Naive thymus-derived CD4-positive, alpha-beta T cell (primary cell): ENCODE measurements around the gene MCC. TPM values are rescaled to one million over a fixed set of nuclear protein-coding genes. Genes with fewer than 3 reads are reported as not detected.

Source experiments
- ATAC-seq: fragments of 150-1000 bp; cut with Tn5 transposase; 2 replicates; pipeline ENCODE4 v1.10.0; 2021; ENCODE audit warnings: mild to moderate bottlenecking, moderate library complexity
- CTCF ChIA-PET: fragments of 350-600 bp; sonication (Branson Sonifier 250); formaldehyde crosslinking; loops from one replicate; lab custom pipeline; 2021; ENCODE audit warnings: antibody characterized with exemption; lab: Charles Lee
- POLR2A ChIA-PET: fragments of 350-600 bp; sonication (Branson Sonifier 250); formaldehyde crosslinking; loops from one replicate; lab custom pipeline; 2021; ENCODE audit warnings: antibody characterized with exemption, inconsistent platforms; lab: Charles Lee
- DNase-seq, 9 donors: peaks; one replicate each; pipeline versions ENCODE4 v3.0.0 to v3.0.0-alpha.2; 2020 to 2022; ENCODE audit warnings: mixed read lengths in 1 of 9
- H3K27ac ChIP-seq: one replicate; pipeline ENCODE4 v1.7.0; 2013; ENCODE audit warnings: mild to moderate bottlenecking, low read depth, low read length, moderate library complexity
- H3K27me3 ChIP-seq, 2 donors: one replicate each; pipeline ENCODE4 v1.7.0; 2013; ENCODE audit warnings: low read length in 2 of 2, mild to moderate bottlenecking in 2 of 2, moderate library complexity in 2 of 2; ENCODE audit not compliant: control insufficient read depth in 2 of 2, insufficient read depth in 2 of 2
- H3K36me3 ChIP-seq, 3 experiments: 1 replicate in 2 of 3; 2 replicates in 1 of 3; pipeline ENCODE4 v1.7.0; 2013; ENCODE audit warnings: low read length in 3 of 3, mild to moderate bottlenecking in 3 of 3, moderate library complexity in 1 of 3; ENCODE audit not compliant: insufficient read depth in 3 of 3, control insufficient read depth in 2 of 3
- H3K4me1 ChIP-seq, 2 donors: one replicate each; pipeline ENCODE4 v1.7.0; 2013; ENCODE audit warnings: low read length in 2 of 2, mild to moderate bottlenecking in 2 of 2, moderate library complexity in 1 of 2; ENCODE audit not compliant: control insufficient read depth in 2 of 2, insufficient read depth in 2 of 2
- H3K4me3 ChIP-seq: 2 replicates; pipeline ENCODE4 v1.7.0; 2013; ENCODE audit warnings: mild to moderate bottlenecking, low read length
- H3K9me3 ChIP-seq, 3 experiments: 1 replicate in 2 of 3; 2 replicates in 1 of 3; pipeline ENCODE4 v1.7.0; 2013; ENCODE audit warnings: low read length in 3 of 3; ENCODE audit not compliant: control insufficient read depth in 2 of 3
- H3K27ac Mint-ChIP-seq, 9 donors: one replicate each; pipeline ENCODE4 v1.8.0; 2020 to 2022; ENCODE audit warnings: mixed read lengths in 9 of 9, mild to moderate bottlenecking in 8 of 9, moderate library complexity in 5 of 9, inconsistent platforms in 2 of 9
- H3K27me3 Mint-ChIP-seq, 5 donors: one replicate each; pipeline ENCODE4 v1.8.0; 2021 to 2022; ENCODE audit warnings: mixed read lengths in 5 of 5, mild to moderate bottlenecking in 1 of 5
- H3K36me3 Mint-ChIP-seq, 5 donors: one replicate each; pipeline ENCODE4 v1.8.0; 2020 to 2022; ENCODE audit warnings: mixed read lengths in 5 of 5, mild to moderate bottlenecking in 3 of 5, inconsistent platforms in 1 of 5
- H3K4me1 Mint-ChIP-seq, 7 donors: one replicate each; pipeline ENCODE4 v1.8.0; 2020 to 2022; ENCODE audit warnings: mixed read lengths in 7 of 7, mild to moderate bottlenecking in 3 of 7, inconsistent platforms in 1 of 7
- H3K4me3 Mint-ChIP-seq, 10 donors: one replicate each; pipeline ENCODE4 v1.8.0; 2020 to 2022; ENCODE audit warnings: mild to moderate bottlenecking in 10 of 10, mixed read lengths in 10 of 10, moderate library complexity in 6 of 10, inconsistent platforms in 2 of 10
- H3K9me3 Mint-ChIP-seq, 11 donors: one replicate each; pipeline ENCODE4 v1.8.0; 2020 to 2022; ENCODE audit warnings: mixed read lengths in 11 of 11, mild to moderate bottlenecking in 4 of 11, inconsistent platforms in 1 of 11, moderate library complexity in 1 of 11
- intact Hi-C, 2 donors: fragments of 100-400 bp; cut with micrococcal nuclease; formaldehyde crosslinking; loops; one replicate each; pipeline ENCODE4 v1.15.1; 2023
- polyA plus RNA-seq, 2 donors: library from polyadenylated mRNA; unstranded; fragments of 300-500 nt; fragmentation: Illumina TruSeq; gene quantifications; one replicate each; pipeline ENCODE4 v1.2.3, GENCODE V29; 2021
- total RNA-seq, 6 experiments: library from RNA in 5 of 6; stranded (reverse) in 5 of 6; gene quantifications; 1 replicate in 5 of 6; 2 replicates in 1 of 6; pipeline ENCODE4 v1.2.3 and lab custom pipeline; 2021 to 2026

The MCC gene
- total and polyA plus RNA-seq, 7 experiments from 2014 or later = 0.56 to 3.0 (median 0.89) TPM

DNA sequence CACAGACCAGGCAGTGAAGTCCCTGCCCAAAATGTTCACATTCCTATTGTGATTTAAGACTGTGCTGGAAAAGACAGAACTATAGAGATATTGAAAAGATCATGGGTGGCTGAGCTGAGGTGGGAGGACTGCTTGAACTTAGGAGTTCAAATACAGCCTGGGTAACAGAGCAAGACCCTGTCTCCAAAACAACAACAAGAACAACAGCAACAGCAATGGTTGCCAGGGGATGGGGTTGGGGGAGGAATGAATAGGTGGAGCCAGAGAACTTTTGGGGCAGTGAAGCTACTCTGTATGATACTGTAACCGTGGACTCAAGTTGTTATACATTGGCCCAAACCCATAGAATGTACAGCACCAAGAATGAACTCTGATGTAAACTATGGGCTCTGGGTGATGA, 423.4 kb downstream of the MCC start:
- Mint-ChIP-seq H3K27ac (peak overlapping the region in 3 of 9 donors; percentile 3 to 73 (median 58)), H3K4me3 (no peak overlapping the region), H3K4me1 (peaks cover 6 to 71% (median 32%) of the 10 kb centered on the region in 7 donors), H3K27me3 (no peaks in the 10 kb centered on the region), H3K36me3 (peaks cover 0 to 7% (median 0%) of the 10 kb centered on the region in 5 donors), H3K9me3 (no peaks in the 10 kb centered on the region)
- DNase-seq (no peak), ATAC-seq (no peak)
- Histone ChIP-seq H3K27ac (no peak overlapping the region), H3K9me3 (no peaks in the 10 kb centered on the region), H3K27me3 (no peaks in the 10 kb centered on the region), H3K4me3 (no peak overlapping the region), H3K36me3 (no peaks in the 10 kb centered on the region), H3K4me1 (peaks cover 0 to 4% of the 10 kb centered on the region in 2 donors)
- ChIA-PET POLR2A (interaction anchor here (0.8 kb wide), 1 partner anchor 9 kb away, joined by 3 read pairs; no protein-coding TSS in a partner anchor), CTCF (interaction anchor here (0.6 to 1.3 kb wide), 2 partner anchors 19 to 170 kb away, joined by 3 read pairs; no protein-coding TSS in a partner anchor)
- intact Hi-C loops = no loop called here

DNA sequence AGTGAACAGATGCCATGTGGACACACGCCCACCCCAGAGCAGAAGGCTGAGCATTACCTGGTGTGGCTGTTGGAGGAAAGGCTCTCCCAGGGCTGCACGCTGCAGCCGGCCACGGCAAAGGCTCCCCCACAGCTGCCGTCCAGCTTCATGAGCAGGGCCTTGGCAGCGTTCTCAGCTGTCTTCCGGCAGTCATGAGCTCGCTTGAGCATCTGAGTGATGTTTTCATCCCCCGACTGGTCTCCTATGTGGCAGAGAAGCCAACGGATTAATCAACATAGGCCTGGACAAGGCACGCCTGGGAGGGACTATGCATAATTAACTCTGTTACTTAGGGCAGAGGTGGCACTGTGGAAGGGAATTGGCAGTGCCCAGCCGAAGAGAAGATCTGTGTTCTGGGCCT, 424.3 kb downstream of the MCC start:
- peak overlapping the region in 2 of 10 donors; percentile 34 to 57 for H3K4me3 Mint-ChIP-seq

DNA sequence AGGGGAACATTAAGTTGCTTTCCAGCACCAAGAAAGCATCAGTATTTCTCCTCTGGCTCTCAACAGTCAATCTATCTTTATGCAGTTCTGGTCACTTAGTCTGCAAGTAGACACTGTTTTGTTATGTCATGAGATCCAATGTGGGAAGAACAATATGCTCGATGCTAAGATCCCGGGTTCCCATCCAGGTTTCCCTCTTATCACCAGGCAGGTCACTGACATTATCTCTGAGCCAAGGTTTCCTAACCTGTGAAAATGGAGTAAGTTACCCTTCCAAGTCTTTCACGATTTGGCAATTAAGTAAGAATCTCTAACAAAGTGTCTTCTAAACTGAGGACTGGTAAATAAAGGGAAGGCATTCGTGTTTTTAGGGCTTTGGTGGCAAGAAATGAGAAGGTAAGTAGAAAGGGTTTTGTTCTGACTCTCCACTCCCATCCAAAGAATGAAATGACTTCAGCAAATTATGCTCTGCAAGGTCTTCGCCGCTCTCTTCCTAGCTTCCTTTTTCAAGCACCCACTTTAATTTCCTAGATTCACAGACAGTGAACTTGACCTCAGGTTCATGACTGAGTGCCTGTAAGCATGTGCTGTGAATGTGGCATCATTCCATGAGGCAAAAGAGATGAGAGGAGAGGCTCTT, 425.3 kb downstream of the MCC start:
- Mint-ChIP-seq H3K4me1 (peaks cover 6 to 83% (median 43%) of the 10 kb centered on the region in 7 donors), H3K4me3 (peak overlapping the region in 6 of 10 donors; percentile 3 to 62 (median 40)), H3K36me3 (peaks cover 0 to 4% (median 0%) of the 10 kb centered on the region in 5 donors), H3K27ac (peak overlapping the region in 6 of 9 donors; percentile 26 to 73 (median 64)), H3K9me3 (no peaks in the 10 kb centered on the region), H3K27me3 (no peaks in the 10 kb centered on the region)
- ATAC-seq = no peak
- DNase-seq = no peak
- H3K4me3 ChIP-seq = no peak overlapping the region
- H3K27ac ChIP-seq = no peak overlapping the region
- peaks cover 0 to 4% of the 10 kb centered on the region in 2 donors for H3K4me1 ChIP-seq
- no peaks in the 10 kb centered on the region for H3K27me3 ChIP-seq
- CTCF ChIA-PET = interaction anchor here (1.0 kb wide), 1 partner anchor 11 kb away, joined by 3 read pairs; no protein-coding TSS in a partner anchor
- POLR2A ChIA-PET = no interaction called here
- no peaks in the 10 kb centered on the region for H3K36me3 ChIP-seq
- no peaks in the 10 kb centered on the region for H3K9me3 ChIP-seq
- intact Hi-C loops = no loop called here

More for the DNA sequence above, 424.3 kb downstream of the MCC start:
- DNase-seq = no peak
- intact Hi-C loops = no loop called here
- H3K9me3 ChIP-seq = no peaks in the 10 kb centered on the region
- peaks cover 0 to 4% of the 10 kb centered on the region in 2 donors for H3K4me1 ChIP-seq
- H3K9me3 Mint-ChIP-seq = no peaks in the 10 kb centered on the region
- peaks cover 6 to 79% (median 40%) of the 10 kb centered on the region in 7 donors for H3K4me1 Mint-ChIP-seq
- CTCF ChIA-PET = interaction anchor here (0.6 kb wide), 1 partner anchor 170 kb away, joined by 3 read pairs; no protein-coding TSS in a partner anchor
- H3K27me3 Mint-ChIP-seq = no peaks in the 10 kb centered on the region
- H3K27ac ChIP-seq = no peak overlapping the region
- peak overlapping the region in 2 of 9 donors; percentile 62 to 73 for H3K27ac Mint-ChIP-seq
- H3K36me3 ChIP-seq = no peaks in the 10 kb centered on the region
- H3K27me3 ChIP-seq = no peaks in the 10 kb centered on the region
- H3K36me3 Mint-ChIP-seq = peaks cover 0 to 7% (median 0%) of the 10 kb centered on the region in 5 donors
- no peak overlapping the region for H3K4me3 ChIP-seq
- POLR2A ChIA-PET = interaction anchor here (0.8 kb wide), 1 partner anchor 10 kb away, joined by 3 read pairs; no protein-coding TSS in a partner anchor
- ATAC-seq = no peak

GRCh38 chr5:113061846-113062780, 426.1 kb downstream of the MCC start:
- POLR2A ChIA-PET = interaction anchor here (0.7 kb wide), 1 partner anchor 29 kb away, joined by 4 read pairs; no protein-coding TSS in a partner anchor
- DNase-seq = peak in 3 of 9 donors; percentile 19 to 36 (median 26)
- Histone ChIP-seq H3K36me3 (no peaks in the 10 kb centered on the region), H3K4me1 (peaks cover 0 to 4% of the 10 kb centered on the region in 2 donors), H3K27ac (peak overlapping the region; percentile 23), H3K27me3 (no peaks in the 10 kb centered on the region), H3K4me3 (no peak overlapping the region), H3K9me3 (no peaks in the 10 kb centered on the region)
- Mint-ChIP-seq H3K27ac (peak overlapping the region in 8 of 9 donors; percentile 26 to 73 (median 50)), H3K27me3 (no peaks in the 10 kb centered on the region), H3K36me3 (peaks cover 0 to 4% (median 0%) of the 10 kb centered on the region in 5 donors), H3K9me3 (no peaks in the 10 kb centered on the region), H3K4me3 (peak overlapping the region in 8 of 10 donors; percentile 2 to 62 (median 40)), H3K4me1 (peaks cover 9 to 87% (median 44%) of the 10 kb centered on the region in 7 donors)
- ATAC-seq = peak; percentile 37
- CTCF ChIA-PET = interaction anchor here (0.6 to 1.3 kb wide), 3 partner anchors 12 to 67 kb away, joined by 3 read pairs; no protein-coding TSS in a partner anchor
- intact Hi-C loops = no loop called here

DNA sequence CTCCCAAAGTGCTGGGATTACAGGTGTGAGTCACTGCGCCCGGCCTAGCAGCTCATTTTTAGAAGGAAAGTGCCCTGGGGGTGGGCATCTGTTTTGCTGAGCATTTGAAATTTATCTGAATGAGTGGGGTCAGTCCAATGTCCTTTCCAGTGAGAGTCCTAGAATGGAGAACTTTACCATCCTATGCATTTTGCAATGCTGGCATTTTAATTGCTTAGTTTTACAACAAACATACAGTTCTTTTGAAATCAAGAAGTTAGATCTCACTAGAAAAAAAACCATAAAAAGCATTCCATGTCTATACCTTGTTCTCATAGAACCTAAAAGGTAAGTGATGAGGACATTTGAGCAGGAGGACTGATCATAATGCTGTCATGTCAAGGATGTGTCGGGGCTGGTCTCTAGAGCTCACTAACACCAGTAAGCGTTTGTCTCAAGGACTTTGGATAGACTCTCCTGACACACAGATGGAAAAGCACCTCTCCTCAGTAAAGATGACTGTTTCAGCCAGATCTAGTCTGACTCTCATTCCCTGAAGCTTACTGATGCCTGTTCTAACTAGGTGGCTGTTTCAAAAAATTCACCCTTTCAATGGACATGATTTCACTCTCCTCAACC, 427.7 kb downstream of the MCC start:
- Mint-ChIP-seq H3K27ac (peak overlapping the region in 2 of 9 donors; percentile 4 to 19), H3K4me3 (peak overlapping the region in 1 of 10 donors; percentile 19), H3K9me3 (no peaks in the 10 kb centered on the region), H3K36me3 (peaks cover 0 to 4% (median 0%) of the 10 kb centered on the region in 5 donors), H3K4me1 (peaks cover 12 to 74% (median 44%) of the 10 kb centered on the region in 7 donors), H3K27me3 (no peaks in the 10 kb centered on the region)
- intact Hi-C loops = no loop called here
- Histone ChIP-seq H3K36me3 (no peaks in the 10 kb centered on the region), H3K9me3 (no peaks in the 10 kb centered on the region), H3K4me1 (peaks cover 0 to 4% of the 10 kb centered on the region in 2 donors), H3K27ac (no peak overlapping the region), H3K4me3 (no peak overlapping the region), H3K27me3 (no peaks in the 10 kb centered on the region)
- DNase-seq (no peak), ATAC-seq (no peak)
- CTCF ChIA-PET = no interaction called here
- POLR2A ChIA-PET = interaction anchor here (0.7 to 1.2 kb wide), 2 partner anchors 15 to 40 kb away, joined by 3 to 4 read pairs; no protein-coding TSS in a partner anchor
